GM10248 (cell line): ENCODE data around the gene ZBTB7B.

ENCODE experiments used
- CTCF ChIA-PET: fragments of 300-600 bp; sonication (Branson Sonifier 250); formaldehyde crosslinking; extraction: SDS; loops from one replicate; lab custom pipeline; 2021; ENCODE audit warnings: antibody characterized with exemption; lab: Yijun Ruan, JAX
- POLR2A ChIA-PET: fragments of 350-650 bp; sonication (Branson Sonifier 250); formaldehyde crosslinking; extraction: SDS; loops from one replicate; lab custom pipeline; 2020; ENCODE audit warnings: antibody characterized with exemption; lab: Yijun Ruan, JAX
- DNase-seq: peaks from one replicate; pipeline ENCODE4 v3.0.0; 2012; ENCODE audit errors: extremely low spot score
- TF ChIP-seq, protein P1 (sequence below): IDR thresholded peaks from 2 replicates; pipeline ENCODE4 v1.5.1; 2012; ENCODE audit warnings: mild to moderate bottlenecking, low read depth; ENCODE audit errors: extremely low read depth, missing control alignments, control extremely low read depth

The ZBTB7B gene

DNA sequence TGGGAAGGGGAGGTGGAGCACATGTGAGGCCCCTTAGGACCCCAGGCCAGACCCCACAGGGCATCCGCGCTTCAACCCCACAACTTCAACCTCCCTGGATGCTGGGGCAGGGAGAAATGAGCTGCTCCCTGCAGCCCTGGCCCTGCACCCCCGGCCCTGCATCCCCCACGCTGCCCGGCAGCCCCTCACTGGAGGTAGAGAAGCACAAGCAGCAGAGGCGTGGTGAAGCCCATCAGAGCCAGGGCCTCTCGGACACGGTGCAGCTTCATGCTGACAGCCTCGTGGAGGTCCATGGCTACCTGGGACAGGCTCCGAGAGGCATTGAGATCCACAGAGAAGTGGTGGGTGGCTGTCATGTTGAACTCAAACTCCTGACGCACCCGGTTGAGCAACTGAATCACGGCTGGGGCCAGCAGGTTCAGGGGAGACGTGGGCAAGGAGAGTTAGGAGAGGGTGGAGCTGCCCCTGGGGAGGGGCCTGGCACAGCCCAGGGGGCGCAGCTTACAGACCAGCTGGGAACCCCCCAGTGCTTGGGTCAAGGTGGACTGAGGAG is 27.7 kb downstream of the ZBTB7B start:
- ChIA-PET CTCF (interaction anchor here (1.0 to 3.2 kb wide), 6 partner anchors 10 to 56 kb away, joined by 3 to 24 read pairs (median 4); partner anchors contain the start of gene CKS1B), POLR2A (no interaction called here)

DNA sequence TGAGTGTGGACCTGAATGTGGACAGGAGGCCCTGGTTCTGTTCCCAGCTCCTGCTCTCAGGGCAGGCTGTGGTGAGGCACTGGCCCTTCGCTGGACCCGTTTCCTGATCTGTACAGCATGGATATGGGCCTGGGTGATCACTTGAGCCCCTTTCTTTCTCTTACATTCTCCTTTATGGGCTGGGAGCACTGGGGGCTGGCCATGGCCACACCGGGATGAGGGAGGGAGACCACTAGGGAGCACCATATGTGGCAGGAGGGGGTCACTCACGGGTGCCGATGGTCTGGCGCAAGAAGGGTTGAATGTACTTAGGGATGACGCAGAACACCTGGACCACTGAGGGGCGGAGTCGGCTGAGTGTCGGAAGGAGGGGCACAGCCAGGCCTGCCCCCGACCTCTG is 28.3 kb downstream of the ZBTB7B start:
- TF ChIP-seq, protein P1, sequence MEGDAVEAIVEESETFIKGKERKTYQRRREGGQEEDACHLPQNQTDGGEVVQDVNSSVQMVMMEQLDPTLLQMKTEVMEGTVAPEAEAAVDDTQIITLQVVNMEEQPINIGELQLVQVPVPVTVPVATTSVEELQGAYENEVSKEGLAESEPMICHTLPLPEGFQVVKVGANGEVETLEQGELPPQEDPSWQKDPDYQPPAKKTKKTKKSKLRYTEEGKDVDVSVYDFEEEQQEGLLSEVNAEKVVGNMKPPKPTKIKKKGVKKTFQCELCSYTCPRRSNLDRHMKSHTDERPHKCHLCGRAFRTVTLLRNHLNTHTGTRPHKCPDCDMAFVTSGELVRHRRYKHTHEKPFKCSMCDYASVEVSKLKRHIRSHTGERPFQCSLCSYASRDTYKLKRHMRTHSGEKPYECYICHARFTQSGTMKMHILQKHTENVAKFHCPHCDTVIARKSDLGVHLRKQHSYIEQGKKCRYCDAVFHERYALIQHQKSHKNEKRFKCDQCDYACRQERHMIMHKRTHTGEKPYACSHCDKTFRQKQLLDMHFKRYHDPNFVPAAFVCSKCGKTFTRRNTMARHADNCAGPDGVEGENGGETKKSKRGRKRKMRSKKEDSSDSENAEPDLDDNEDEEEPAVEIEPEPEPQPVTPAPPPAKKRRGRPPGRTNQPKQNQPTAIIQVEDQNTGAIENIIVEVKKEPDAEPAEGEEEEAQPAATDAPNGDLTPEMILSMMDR = no peak
- POLR2A ChIA-PET = no interaction called here
- DNase-seq = no peak
- CTCF ChIA-PET = interaction anchor here (1.0 to 3.2 kb wide), 5 partner anchors 13 to 57 kb away, joined by 3 to 24 read pairs (median 3); partner anchors contain the start of gene CKS1B

More for the DNA sequence above, 27.7 kb downstream of the ZBTB7B start:
- TF ChIP-seq, protein P1 = no peak
- DNase-seq = no peak

DNA sequence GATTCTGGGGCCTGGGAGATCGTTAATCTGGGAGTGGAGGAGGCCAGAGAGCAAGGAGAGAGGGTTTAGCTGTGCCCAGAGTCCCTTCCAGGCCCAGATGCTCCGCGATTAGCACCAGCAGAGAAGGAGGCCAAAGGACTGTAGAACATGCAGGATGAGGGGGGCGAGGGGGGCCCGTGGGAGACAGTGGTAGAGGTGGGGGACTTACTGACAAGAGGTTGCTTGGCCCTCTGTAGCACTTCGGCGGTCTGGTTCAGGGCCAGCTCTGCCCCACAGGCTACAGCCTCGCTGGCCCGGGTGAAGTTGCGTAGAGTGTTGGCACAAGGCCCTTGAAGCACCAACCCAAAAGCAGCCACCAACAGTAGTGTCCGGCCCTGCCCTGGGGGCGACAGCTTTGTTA is 30.3 kb downstream of the ZBTB7B start:
- TF ChIP-seq, protein P1 = no peak
- no peak for DNase-seq
- ChIA-PET POLR2A (no interaction called here), CTCF (interaction anchor here (1.2 to 4.4 kb wide), 5 partner anchors 11 to 135 kb away, joined by 3 to 22 read pairs (median 4); partner anchors contain the start of gene ADAM15)

DNA sequence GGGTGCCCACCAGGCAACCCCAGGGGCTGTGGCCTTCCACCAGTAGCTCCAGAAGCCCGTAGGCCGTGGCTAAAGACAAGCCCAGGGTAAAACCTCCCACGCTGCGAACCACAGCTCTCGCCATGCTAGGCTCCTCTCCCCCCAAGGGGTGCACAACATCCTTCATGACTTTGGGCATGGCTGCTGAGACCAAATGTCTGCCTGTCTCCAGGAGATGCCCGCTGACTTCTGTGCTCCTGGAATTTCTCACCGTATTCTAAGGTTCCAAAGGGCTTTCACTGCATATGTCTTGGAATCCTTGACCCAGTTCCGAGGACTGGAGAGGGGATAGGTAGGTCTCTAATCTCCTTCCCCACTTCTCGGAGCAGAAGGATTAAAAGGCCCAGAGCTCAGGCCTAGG is 30.9 kb downstream of the ZBTB7B start, which contains the start of the genes DCST1 and DCST2:
Gene DCST1, plus strand, starts transcription at position 301 of the 400 bp plus-strand sequence. CDS start 213 bp downstream, outside the sequence.
Gene DCST2, minus strand, starts transcription at position 258 of the 400 bp plus-strand sequence. Its CDS starts 80 bp downstream, at position 178.
- TF ChIP-seq, protein P1 = no peak
- POLR2A ChIA-PET = no interaction called here
- CTCF ChIA-PET = interaction anchor here (1.2 to 4.4 kb wide), 5 partner anchors 10 to 134 kb away, joined by 3 to 22 read pairs (median 4); partner anchors contain the start of gene ADAM15
- no peak for DNase-seq

DNA sequence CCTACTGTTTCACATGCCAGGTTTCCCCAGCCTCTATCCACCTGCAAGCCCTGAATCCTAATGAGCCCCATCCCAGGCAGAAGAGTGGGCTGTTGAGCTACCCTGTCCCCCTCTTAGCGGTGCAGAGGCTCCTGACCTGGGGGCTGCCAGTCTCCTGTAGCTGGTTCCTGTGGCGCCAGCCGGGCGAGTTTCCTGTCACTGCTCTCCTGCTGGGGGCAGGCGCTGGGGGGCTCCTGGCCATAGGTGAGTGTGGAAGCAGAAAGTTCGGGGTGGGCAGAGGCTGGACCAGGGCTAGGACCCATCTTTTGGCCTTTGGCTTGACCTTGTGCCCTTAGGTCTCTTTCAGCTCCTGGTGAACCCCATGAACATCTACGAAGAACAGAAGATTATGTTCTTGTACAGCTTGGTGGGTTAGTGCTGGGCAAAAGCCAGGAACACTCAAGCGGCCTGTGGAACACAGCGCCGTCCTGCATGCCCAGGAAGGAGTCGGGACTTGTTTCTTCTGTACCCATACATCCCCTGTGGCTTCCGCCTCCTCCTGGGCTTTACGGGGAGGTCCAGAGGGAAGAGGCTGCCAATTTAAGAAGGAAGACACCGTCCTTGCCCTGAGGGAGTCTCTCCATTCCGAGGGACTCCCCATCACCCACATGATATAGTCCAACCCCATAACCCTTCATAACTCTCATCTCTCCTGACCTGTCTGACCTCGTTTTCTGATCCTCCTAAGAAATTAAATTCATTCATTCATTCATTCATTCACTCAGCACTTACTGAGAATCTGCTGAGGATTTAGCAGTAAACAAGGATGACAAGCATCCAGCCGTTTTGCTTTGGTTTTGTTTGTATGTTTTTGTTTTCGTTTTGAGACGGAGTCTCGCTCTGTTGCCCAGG is 32.0 kb downstream of the ZBTB7B start:
- CTCF ChIA-PET = interaction anchor here (1.0 to 4.4 kb wide), 7 partner anchors 9 to 57 kb away, joined by 3 to 22 read pairs (median 6); partner anchors contain the start of gene ADAM15
- POLR2A ChIA-PET = no interaction called here
- no peak for DNase-seq
- TF ChIP-seq, protein P1 = no peak

DNA sequence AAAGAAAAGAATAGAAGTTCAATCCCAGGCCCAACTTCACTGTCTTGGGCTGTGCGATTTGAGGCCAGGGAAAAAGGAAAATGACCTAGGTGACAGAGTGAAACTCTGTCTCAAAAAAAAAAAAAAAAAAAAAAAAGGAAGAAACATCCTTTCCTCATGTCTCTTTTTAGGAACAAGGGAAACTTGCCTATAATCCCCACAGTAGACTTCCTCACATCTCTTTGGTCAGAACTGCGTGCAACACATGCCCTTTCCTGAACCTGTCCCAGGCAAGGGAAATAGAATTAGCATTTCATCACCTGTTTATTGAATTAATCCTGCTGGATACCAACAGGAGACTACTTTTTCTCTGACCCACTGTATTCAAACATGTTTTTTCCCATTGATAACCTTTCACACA is 33.3 kb downstream of the ZBTB7B start:
- DNase-seq = no peak
- ChIA-PET POLR2A (no interaction called here), CTCF (interaction anchor here (1.0 to 4.4 kb wide), 4 partner anchors 8 to 49 kb away, joined by 3 to 22 read pairs (median 4); no protein-coding TSS in a partner anchor)
- TF ChIP-seq, protein P1 = no peak
